ENCODE results near the gene TMEM79. TPM values are rescaled to one million over a fixed set of nuclear protein-coding genes. Genes with fewer than 3 reads are reported as not detected.

TMEM79 gene
- total RNA-seq, 1 experiment from 2014 or later, result 9.1 TPM

GRCh38 chr1:156244126-156244525 lies 40.0 kb upstream of the TMEM79 start:
- H3K9me3 ChIP-seq (ENCODE audit: low read depth, low read length, poor library complexity, severe bottlenecking), result no peaks in the 10 kb centered on the region
- H3K27ac ChIP-seq (ENCODE audit: low read depth, low read length, poor library complexity, severe bottlenecking), result no peak overlapping the region
- intact Hi-C loops (cut with micrococcal nuclease; ENCODE audit: unreplicated experiment), result no loop called here
- DNase-seq (ENCODE audit: low spot score), result no peak
- no peak overlapping the region for H3K4me3 ChIP-seq (ENCODE audit: low read depth, low read length, poor library complexity, severe bottlenecking)
- no TSS peak for BruUV-seq (replicated peaks)
- CTCF ChIA-PET, result no interaction called here
- H3K36me3 ChIP-seq (ENCODE audit: insufficient read depth, low read length, poor library complexity, severe bottlenecking), result no peaks in the 10 kb centered on the region
- TF ChIP-seq EZH2 (IDR thresholded peaks at IDR 0.05; ENCODE audit: borderline replicate concordance, low read depth, low read length, poor library complexity, severe bottlenecking) (no peak), CTCF (conservative IDR thresholded peaks at IDR 0.05; ENCODE audit: low read depth, low read length) (no peak)
- peaks cover 6% of the 10 kb centered on the region for H3K4me1 ChIP-seq (ENCODE audit: insufficient read depth, low read length, poor library complexity, severe bottlenecking)
- H3K27me3 ChIP-seq (replicated peaks; ENCODE audit: insufficient read depth, low read depth, low read length, poor library complexity), result no peaks in the 10 kb centered on the region
- POLR2A ChIA-PET (ENCODE audit: low non-redundant PET), result no interaction called here

- H3K4me1 ChIP-seq (ENCODE audit: insufficient read depth, low read length, poor library complexity, severe bottlenecking), result peaks cover 6% of the 10 kb centered on the region
- no peak overlapping the region for H3K4me3 ChIP-seq (ENCODE audit: low read depth, low read length, poor library complexity, severe bottlenecking)
- intact Hi-C loops (cut with micrococcal nuclease; ENCODE audit: unreplicated experiment), result no loop called here
- no peak overlapping the region for H3K27ac ChIP-seq (ENCODE audit: low read depth, low read length, poor library complexity, severe bottlenecking)
- ChIA-PET CTCF (no interaction called here), POLR2A (ENCODE audit: low non-redundant PET) (interaction anchor here (1.1 kb wide), 1 partner anchor 13 kb away, joined by 5 read pairs; no protein-coding TSS in a partner anchor)
- no peaks in the 10 kb centered on the region for H3K9me3 ChIP-seq (ENCODE audit: low read depth, low read length, poor library complexity, severe bottlenecking)
- DNase-seq (ENCODE audit: low spot score), result no peak
- BruUV-seq (replicated peaks), result no TSS peak
- H3K27me3 ChIP-seq (replicated peaks; ENCODE audit: insufficient read depth, low read depth, low read length, poor library complexity), result no peaks in the 10 kb centered on the region
- H3K36me3 ChIP-seq (ENCODE audit: insufficient read depth, low read length, poor library complexity, severe bottlenecking), result peaks cover 1% of the 10 kb centered on the region
- TF ChIP-seq EZH2 (IDR thresholded peaks at IDR 0.05; ENCODE audit: borderline replicate concordance, low read depth, low read length, poor library complexity, severe bottlenecking), result no peak
- no peak for TF ChIP-seq CTCF (conservative IDR thresholded peaks at IDR 0.05; ENCODE audit: low read depth, low read length)
Observed at GRCh38 chr1:156244712-156245111, 39.4 kb upstream of the TMEM79 start.

- BruUV-seq (replicated peaks), result no TSS peak
- Histone ChIP-seq H3K27ac (ENCODE audit: low read depth, low read length, poor library complexity, severe bottlenecking) (no peak overlapping the region), H3K4me1 (ENCODE audit: insufficient read depth, low read length, poor library complexity, severe bottlenecking) (peaks cover 6% of the 10 kb centered on the region), H3K36me3 (ENCODE audit: insufficient read depth, low read length, poor library complexity, severe bottlenecking) (peaks cover 10% of the 10 kb centered on the region), H3K27me3 (replicated peaks; ENCODE audit: insufficient read depth, low read depth, low read length, poor library complexity) (no peaks in the 10 kb centered on the region), H3K9me3 (ENCODE audit: low read depth, low read length, poor library complexity, severe bottlenecking) (no peaks in the 10 kb centered on the region), H3K4me3 (ENCODE audit: low read depth, low read length, poor library complexity, severe bottlenecking) (peak overlapping the region; percentile 19)
- CTCF ChIA-PET, result interaction anchor here (0.7 to 1.0 kb wide), 2 partner anchors 20 to 100 kb away, joined by 3 to 4 read pairs; no protein-coding TSS in a partner anchor
- TF ChIP-seq EZH2 (IDR thresholded peaks at IDR 0.05; ENCODE audit: borderline replicate concordance, low read depth, low read length, poor library complexity, severe bottlenecking), result no peak
- TF ChIP-seq CTCF (conservative IDR thresholded peaks at IDR 0.05; ENCODE audit: low read depth, low read length), result no peak
- intact Hi-C loops (cut with micrococcal nuclease; ENCODE audit: unreplicated experiment), result no loop called here
- no peak for DNase-seq (ENCODE audit: low spot score)
- POLR2A ChIA-PET (ENCODE audit: low non-redundant PET), result interaction anchor here (1.1 kb wide), 1 partner anchor 13 kb away, joined by 5 read pairs; no protein-coding TSS in a partner anchor
Observed at GRCh38 chr1:156245451-156246232, 38.5 kb upstream of the TMEM79 start.

Measured in A673 (cell line).